Measurements from ENCODE around the gene OR8G5.
A peak's percentile ranks its signal among the peaks of the same experiment; 100 is the strongest.
"Not testable (repeated sequence)": the region's sequence is repeated elsewhere in the genome, so short reads cannot be mapped to it uniquely, and the experiment has no call there.

The OR8G5 gene

DNA sequence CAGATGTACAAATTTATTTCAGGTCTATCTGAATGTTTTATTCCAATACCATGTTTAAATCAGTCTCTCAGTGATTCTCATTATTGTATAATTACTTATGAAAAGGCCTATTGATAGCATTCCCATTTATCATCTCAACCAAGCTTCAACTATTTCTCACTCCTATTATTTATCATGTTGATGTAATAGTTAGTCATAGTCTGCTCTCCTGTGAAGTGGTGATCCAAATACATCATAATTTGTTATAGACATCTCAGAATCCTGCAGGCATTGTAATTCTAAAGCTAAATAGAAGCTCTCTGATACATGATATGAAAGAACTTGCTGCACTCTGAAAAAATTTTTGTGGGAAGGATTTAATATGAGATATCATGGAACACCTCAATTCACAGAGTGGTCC is 37.0 kb upstream of the OR8G5 start:
- in situ Hi-C loops (cut with HindIII; ENCODE audit: low sequenced_read_pairs) = no loop called here
- H3K4me3 ChIP-seq (ENCODE audit: low read depth, low read length) = no peak overlapping the region
- no peak for DNase-seq (ENCODE audit: low read depth, low spot score)
- TF ChIP-seq, protein P1, sequence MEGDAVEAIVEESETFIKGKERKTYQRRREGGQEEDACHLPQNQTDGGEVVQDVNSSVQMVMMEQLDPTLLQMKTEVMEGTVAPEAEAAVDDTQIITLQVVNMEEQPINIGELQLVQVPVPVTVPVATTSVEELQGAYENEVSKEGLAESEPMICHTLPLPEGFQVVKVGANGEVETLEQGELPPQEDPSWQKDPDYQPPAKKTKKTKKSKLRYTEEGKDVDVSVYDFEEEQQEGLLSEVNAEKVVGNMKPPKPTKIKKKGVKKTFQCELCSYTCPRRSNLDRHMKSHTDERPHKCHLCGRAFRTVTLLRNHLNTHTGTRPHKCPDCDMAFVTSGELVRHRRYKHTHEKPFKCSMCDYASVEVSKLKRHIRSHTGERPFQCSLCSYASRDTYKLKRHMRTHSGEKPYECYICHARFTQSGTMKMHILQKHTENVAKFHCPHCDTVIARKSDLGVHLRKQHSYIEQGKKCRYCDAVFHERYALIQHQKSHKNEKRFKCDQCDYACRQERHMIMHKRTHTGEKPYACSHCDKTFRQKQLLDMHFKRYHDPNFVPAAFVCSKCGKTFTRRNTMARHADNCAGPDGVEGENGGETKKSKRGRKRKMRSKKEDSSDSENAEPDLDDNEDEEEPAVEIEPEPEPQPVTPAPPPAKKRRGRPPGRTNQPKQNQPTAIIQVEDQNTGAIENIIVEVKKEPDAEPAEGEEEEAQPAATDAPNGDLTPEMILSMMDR (IDR thresholded peaks at IDR 0.05; ENCODE audit: low read depth, low read length) = no peak

GRCh38 chr11:124222407-124222806 is 33.8 kb upstream of the OR8G5 start:
- no peak for DNase-seq (ENCODE audit: low read depth, low spot score)
- in situ Hi-C loops (cut with HindIII; ENCODE audit: low sequenced_read_pairs) = no loop called here
- H3K4me3 ChIP-seq (ENCODE audit: low read depth, low read length) = no peak overlapping the region
- TF ChIP-seq, protein P1 (IDR thresholded peaks at IDR 0.05; ENCODE audit: low read depth, low read length) = no peak

- H3K4me3 ChIP-seq (ENCODE audit: low read depth, low read length); DNase-seq (ENCODE audit: low read depth, low spot score); in situ Hi-C loops (cut with HindIII; ENCODE audit: low sequenced_read_pairs): not testable (repeated sequence)
Measured at GRCh38 chr11:124224618-124225423, 31.4 kb upstream of the OR8G5 start.

DNA sequence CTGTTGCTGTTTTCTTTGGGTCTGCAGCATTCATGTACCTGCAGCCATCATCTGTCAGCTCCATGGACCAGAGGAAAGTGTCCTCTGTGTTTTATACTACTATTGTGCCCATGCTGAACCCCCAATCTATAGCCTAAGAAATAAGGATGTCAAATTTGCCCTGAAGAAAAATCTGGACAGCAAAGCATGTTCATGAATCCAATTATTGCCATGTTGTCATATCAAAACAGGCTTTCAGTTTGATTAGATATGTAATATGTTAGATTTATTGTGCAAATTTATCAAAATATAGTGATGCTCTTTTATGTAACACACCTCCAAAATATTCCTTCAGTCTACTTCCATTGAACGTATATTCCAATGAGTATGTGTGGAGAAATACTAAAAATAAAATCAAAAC is 30.7 kb upstream of the OR8G5 start:
- in situ Hi-C loops (cut with HindIII; ENCODE audit: low sequenced_read_pairs) = no loop called here
- TF ChIP-seq, protein P1 (IDR thresholded peaks at IDR 0.05; ENCODE audit: low read depth, low read length) = no peak
- H3K4me3 ChIP-seq (ENCODE audit: low read depth, low read length) = no peak overlapping the region
- no peak for DNase-seq (ENCODE audit: low read depth, low spot score)

- no peak for DNase-seq (ENCODE audit: low read depth, low spot score)
- H3K4me3 ChIP-seq (ENCODE audit: low read depth, low read length) = no peak overlapping the region
- in situ Hi-C loops (cut with HindIII; ENCODE audit: low sequenced_read_pairs) = no loop called here
- TF ChIP-seq, protein P1 (IDR thresholded peaks at IDR 0.05; ENCODE audit: low read depth, low read length) = no peak
Measured at GRCh38 chr11:124233376-124233775, 22.8 kb upstream of the OR8G5 start.

DNA sequence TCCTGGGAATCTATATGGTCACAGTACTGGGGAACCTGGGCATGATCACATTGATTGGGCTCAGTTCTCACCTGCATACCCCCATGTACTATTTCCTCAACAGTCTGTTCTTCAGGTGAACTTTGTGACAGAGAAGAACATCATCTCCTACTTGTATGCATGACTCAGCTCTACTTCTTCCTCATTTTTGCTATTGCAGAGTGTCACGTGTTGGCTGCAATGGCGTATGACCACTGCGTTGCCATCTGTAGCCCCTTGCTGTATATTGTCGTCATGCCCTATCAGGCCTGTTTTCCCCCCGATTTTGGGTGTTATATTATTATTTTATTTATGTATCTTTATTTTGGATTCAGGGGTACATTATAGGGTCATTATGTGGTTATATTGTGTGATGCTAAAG is 17.7 kb upstream of the OR8G5 start:
- no peak for DNase-seq (ENCODE audit: low read depth, low spot score)
- TF ChIP-seq, protein P1 (IDR thresholded peaks at IDR 0.05; ENCODE audit: low read depth, low read length) = no peak
- in situ Hi-C loops (cut with HindIII; ENCODE audit: low sequenced_read_pairs) = no loop called here
- H3K4me3 ChIP-seq (ENCODE audit: low read depth, low read length) = no peak overlapping the region

DNA sequence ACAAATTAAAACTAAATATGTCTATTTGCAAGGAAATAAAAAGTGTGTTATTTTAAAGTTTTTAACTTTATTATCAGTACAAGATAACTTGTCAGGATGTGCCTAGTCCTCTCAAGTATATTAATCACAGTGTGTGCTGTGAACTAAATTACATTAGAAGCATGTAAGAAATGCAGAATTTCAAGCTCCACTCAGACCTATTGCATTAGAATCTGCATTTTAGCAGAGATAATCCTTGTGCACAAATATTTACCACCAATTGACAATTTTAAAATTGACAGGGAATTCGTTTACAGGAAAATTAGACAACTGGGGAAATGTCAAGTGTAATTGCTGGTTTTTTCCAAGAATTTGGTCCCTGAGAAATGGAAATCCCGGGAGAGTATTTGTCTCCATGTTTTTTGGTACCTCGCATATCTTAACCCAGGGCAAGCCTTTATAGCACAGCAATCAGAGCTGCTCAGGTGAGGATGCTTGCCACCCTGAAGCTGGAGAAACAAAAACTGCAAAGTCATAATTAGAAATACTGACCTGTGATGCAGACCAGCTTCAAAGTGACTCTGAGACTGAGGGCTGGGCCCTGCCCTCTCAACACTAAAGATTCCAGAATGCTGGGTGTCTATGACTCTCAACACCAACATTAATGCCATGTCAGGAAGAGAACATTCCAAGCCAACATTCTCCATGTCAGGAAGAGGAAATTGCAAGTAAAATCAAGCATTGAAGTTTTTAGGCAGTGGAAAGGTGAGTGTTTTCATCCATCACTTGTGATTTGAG is 15.4 kb upstream of the OR8G5 start, which contains the start of gene OR8G1:
Gene OR8G1 (plus strand): TSS at position 475 of the 777 bp plus-strand sequence. CDS start 8,581 bp downstream, outside the sequence.
- DNase-seq (ENCODE audit: low read depth, low spot score) = no peak
- TF ChIP-seq, protein P1 (IDR thresholded peaks at IDR 0.05; ENCODE audit: low read depth, low read length) = no peak
- H3K4me3 ChIP-seq (ENCODE audit: low read depth, low read length) = no peak within 1 kb of the TSS
- in situ Hi-C loops (cut with HindIII; ENCODE audit: low sequenced_read_pairs) = no loop called here

DNA sequence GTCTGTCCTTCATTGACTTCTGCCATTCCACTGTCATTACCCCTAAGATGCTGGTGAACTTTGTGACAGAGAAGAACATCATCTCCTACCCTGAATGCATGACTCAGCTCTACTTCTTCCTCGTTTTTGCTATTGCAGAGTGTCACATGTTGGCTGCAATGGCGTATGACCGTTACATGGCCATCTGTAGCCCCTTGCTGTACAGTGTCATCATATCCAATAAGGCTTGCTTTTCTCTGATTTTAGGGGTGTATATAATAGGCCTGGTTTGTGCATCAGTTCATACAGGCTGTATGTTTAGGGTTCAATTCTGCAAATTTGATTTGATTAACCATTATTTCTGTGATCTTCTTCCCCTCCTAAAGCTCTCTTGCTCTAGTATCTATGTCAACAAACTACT is 6.3 kb upstream of the OR8G5 start:
- in situ Hi-C loops (cut with HindIII; ENCODE audit: low sequenced_read_pairs); H3K4me3 ChIP-seq (ENCODE audit: low read depth, low read length); DNase-seq (ENCODE audit: low read depth, low spot score): not testable (repeated sequence)

DNA sequence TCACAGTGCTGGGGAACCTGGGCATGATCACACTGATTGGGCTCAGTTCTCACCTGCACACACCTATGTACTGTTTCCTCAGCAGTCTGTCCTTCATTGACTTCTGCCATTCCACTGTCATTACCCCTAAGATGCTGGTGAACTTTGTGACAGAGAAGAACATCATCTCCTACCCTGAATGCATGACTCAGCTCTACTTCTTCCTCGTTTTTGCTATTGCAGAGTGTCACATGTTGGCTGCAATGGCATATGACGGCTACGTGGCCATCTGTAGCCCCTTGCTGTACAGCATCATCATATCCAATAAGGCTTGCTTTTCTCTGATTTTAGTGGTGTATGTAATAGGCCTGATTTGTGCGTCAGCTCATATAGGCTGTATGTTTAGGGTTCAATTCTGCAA is 8.9 kb downstream of the OR8G5 start:
- DNase-seq (ENCODE audit: low read depth, low spot score); H3K4me3 ChIP-seq (ENCODE audit: low read depth, low read length); in situ Hi-C loops (cut with HindIII; ENCODE audit: low sequenced_read_pairs): not testable (repeated sequence)

GRCh38 chr11:124270886-124271285 is 14.7 kb downstream of the OR8G5 start:
- H3K4me3 ChIP-seq (ENCODE audit: low read depth, low read length); in situ Hi-C loops (cut with HindIII; ENCODE audit: low sequenced_read_pairs): not testable (repeated sequence)
- peak; percentile 33 for DNase-seq (ENCODE audit: low read depth, low spot score)
